Fibroblast of lung (primary cell): ENCODE measurements around the gene TMEM220. TPM values are rescaled to one million over a fixed set of nuclear protein-coding genes. Genes with fewer than 3 reads are reported as not detected.

Source experiments
- DNase-seq, 2 donors: peaks; one replicate each; pipeline versions ENCODE4 v3.0.0 to v3.0.0-alpha.2; 2010; ENCODE audit warnings: low read depth in 2 of 2
- H2AFZ ChIP-seq: 2 replicates; pipeline ENCODE4 v1.5.1; 2012; ENCODE audit warnings: low read length, control low read depth, inconsistent platforms
- H3K27ac ChIP-seq: 2 replicates; pipeline ENCODE4 v1.5.1; 2011; ENCODE audit warnings: low read length, control low read depth; ENCODE audit not compliant: insufficient read depth
- H3K27me3 ChIP-seq: 2 replicates; pipeline ENCODE4 v1.5.1; 2011; ENCODE audit warnings: mild to moderate bottlenecking, low read length; ENCODE audit not compliant: control insufficient read depth, insufficient read depth
- H3K36me3 ChIP-seq: 2 replicates; pipeline ENCODE4 v1.5.1; 2011; ENCODE audit warnings: low read length; ENCODE audit not compliant: control insufficient read depth, insufficient read depth
- H3K4me1 ChIP-seq: 2 replicates; pipeline ENCODE4 v1.5.1; 2011; ENCODE audit warnings: low read length; ENCODE audit not compliant: control insufficient read depth, insufficient read depth; ENCODE audit errors: extremely low read depth
- H3K4me2 ChIP-seq: 2 replicates; pipeline ENCODE4 v1.5.1; 2011; ENCODE audit warnings: low read length, control low read depth; ENCODE audit not compliant: insufficient read depth; ENCODE audit errors: extremely low read depth
- H3K4me3 ChIP-seq, 4 experiments: fragments of 200-600 bp in 1 of 4; sonication (generic) in 1 of 4; replicated peaks in 1 of 4; 2 replicates each; pipeline ENCODE4 v1.5.1; 2011 to 2016; ENCODE audit warnings: low read length in 4 of 4, low read depth in 3 of 4, mild to moderate bottlenecking in 3 of 4, control low read depth in 2 of 4, inconsistent platforms in 1 of 4, mixed read lengths in 1 of 4; ENCODE audit not compliant: insufficient read depth in 1 of 4; ENCODE audit errors: control extremely low read depth in 1 of 4
- H3K79me2 ChIP-seq: 2 replicates; pipeline ENCODE4 v1.5.1; 2012; ENCODE audit warnings: mild to moderate bottlenecking, low read length, inconsistent platforms; ENCODE audit not compliant: control insufficient read depth, insufficient read depth
- H3K9ac ChIP-seq: 2 replicates; pipeline ENCODE4 v1.5.1; 2011; ENCODE audit warnings: mild to moderate bottlenecking, low read length, control low read depth; ENCODE audit not compliant: insufficient read depth
- H3K9me3 ChIP-seq: 2 replicates; pipeline ENCODE4 v1.5.1; 2012; ENCODE audit warnings: low read depth, low read length; ENCODE audit not compliant: control insufficient read depth, insufficient read depth
- H4K20me1 ChIP-seq: 2 replicates; pipeline ENCODE4 v1.5.1; 2011; ENCODE audit warnings: low read length; ENCODE audit not compliant: control insufficient read depth, insufficient read depth; ENCODE audit errors: extremely low read depth
- CTCF ChIP-seq, 2 donors: IDR thresholded peaks in 1 of 2; conservative IDR thresholded peaks in 1 of 2; 1 replicate in 1 of 2; 2 replicates in 1 of 2; pipeline ENCODE4 v1.5.1; 2011 to 2012; ENCODE audit warnings: low read length in 2 of 2, control low read depth in 1 of 2, inconsistent platforms in 1 of 2, low read depth in 1 of 2, mild to moderate bottlenecking in 1 of 2
- EZH2 ChIP-seq: IDR thresholded peaks from 2 replicates; pipeline ENCODE4 v1.5.1; 2012; ENCODE audit warnings: low read length, control low read depth, mild to moderate bottlenecking; ENCODE audit errors: missing control alignments
- polyA plus RNA-seq, 2 donors: library from polyadenylated mRNA; depleted of rRNA in 1 of 2; stranded (reverse) in 1 of 2; unstranded in 1 of 2; fragments of >200 nt; gene quantifications; 2 replicates each; pipeline ENCODE4 v1.2.1, GENCODE V29; 2011 to 2012; ENCODE audit warnings: missing spikeins in 1 of 2
- total RNA-seq: library from RNA; depleted of rRNA; stranded (reverse); fragments of >200 nt; gene quantifications from 2 replicates; pipeline ENCODE4 v1.2.1, GENCODE V29; 2014

TMEM220 gene
- total and polyA plus RNA-seq, 2 donors (not counting 1 experiment from before 2014, with no cell fraction given), result 4.1 to 4.3 TPM

- no peak for DNase-seq
- Histone ChIP-seq H3K36me3 (peaks cover 9% of the 10 kb centered on the region), H3K4me1 (peaks cover 4% of the 10 kb centered on the region), H3K27me3 (no peaks in the 10 kb centered on the region), H3K9ac (no peak overlapping the region), H3K4me2 (no peak overlapping the region), H3K4me3 (no peak overlapping the region), H4K20me1 (no peaks in the 10 kb centered on the region), H2AFZ (no peak overlapping the region), H3K9me3 (no peaks in the 10 kb centered on the region), H3K27ac (no peak overlapping the region), H3K79me2 (no peaks in the 10 kb centered on the region)
- TF ChIP-seq EZH2 (no peak), CTCF (conservative IDR thresholded peaks at IDR 0.05 in 1 of 2, IDR thresholded peaks at IDR 0.05 in 1 of 2; ENCODE audit: low read depth in 1 of 2, low read length in 2 of 2) (no peak)
Observed at GRCh38 chr17:10705727-10706126, 24.1 kb downstream of the TMEM220 start.

GRCh38 chr17:10702574-10702973 is 27.2 kb downstream of the TMEM220 start:
- no peak overlapping the region for H3K4me3 ChIP-seq
- H3K9ac ChIP-seq, result no peak overlapping the region
- H2AFZ ChIP-seq, result no peak overlapping the region
- H4K20me1 ChIP-seq, result no peaks in the 10 kb centered on the region
- TF ChIP-seq EZH2, result no peak
- no peak for TF ChIP-seq CTCF (conservative IDR thresholded peaks at IDR 0.05 in 1 of 2, IDR thresholded peaks at IDR 0.05 in 1 of 2; ENCODE audit: low read depth in 1 of 2, low read length in 2 of 2)
- peak overlapping the region; percentile 65 for H3K4me2 ChIP-seq
- peaks cover 4% of the 10 kb centered on the region for H3K4me1 ChIP-seq
- DNase-seq, result peak; percentile 51 to 74
- H3K9me3 ChIP-seq, result no peaks in the 10 kb centered on the region
- peaks cover 2% of the 10 kb centered on the region for H3K79me2 ChIP-seq
- H3K36me3 ChIP-seq, result peaks cover 8% of the 10 kb centered on the region
- no peaks in the 10 kb centered on the region for H3K27me3 ChIP-seq
- H3K27ac ChIP-seq, result no peak overlapping the region

- no peak for DNase-seq
- peaks cover 2% of the 10 kb centered on the region for H3K36me3 ChIP-seq
- no peaks in the 10 kb centered on the region for H4K20me1 ChIP-seq
- H3K79me2 ChIP-seq, result peaks cover 19% of the 10 kb centered on the region
- no peak overlapping the region for H2AFZ ChIP-seq
- no peak overlapping the region for H3K4me3 ChIP-seq
- H3K9ac ChIP-seq, result no peak overlapping the region
- TF ChIP-seq CTCF (conservative IDR thresholded peaks at IDR 0.05 in 1 of 2, IDR thresholded peaks at IDR 0.05 in 1 of 2; ENCODE audit: low read depth in 1 of 2, low read length in 2 of 2) (no peak), EZH2 (no peak)
- H3K27ac ChIP-seq, result no peak overlapping the region
- H3K9me3 ChIP-seq, result no peaks in the 10 kb centered on the region
- H3K27me3 ChIP-seq, result no peaks in the 10 kb centered on the region
- no peak overlapping the region for H3K4me2 ChIP-seq
- peaks cover 4% of the 10 kb centered on the region for H3K4me1 ChIP-seq
Observed at GRCh38 chr17:10699856-10700255, 30.0 kb downstream of the TMEM220 start.
